HepG2 (cell line): ENCODE data around the gene CISTR. TPM values are rescaled to one million over a fixed set of nuclear protein-coding genes. Genes with fewer than 3 reads are reported as not detected.

Source experiments
- ATAC-seq: fragments of 200-7000 bp; cut with Tn5 transposase; 3 replicates; pipeline ENCODE4 v1.9.1; 2020; ENCODE audit warnings: mild to moderate bottlenecking, moderate library complexity
- BruUV-seq: library from RNA; stranded (reverse); fragments of 400-500 nt; replicated peaks from 2 replicates; lab custom pipeline; 2021; lab: Mats Ljungman, UMichigan
- CTCF ChIA-PET: fragments of 300-600 bp; formaldehyde crosslinking; extraction: SDS; loops from one replicate; lab custom pipeline; 2021; ENCODE audit warnings: low total read pairs, inconsistent platforms, low intra/inter-chr PET ratio; lab: Yijun Ruan, JAX
- POLR2A ChIA-PET: fragments of 350-600 bp; sonication (Branson Sonifier 250); formaldehyde crosslinking; loops from one replicate; lab custom pipeline; 2020; ENCODE audit warnings: antibody characterized with exemption, inconsistent platforms; lab: Yijun Ruan, JAX
- DNase-seq: peaks from one replicate; pipeline ENCODE4 v3.0.0-alpha.2; 2015; ENCODE audit warnings: low spot score
- FAIRE-seq: peaks from 3 replicates; lab custom pipeline; 2011; peaks lifted over from hg19 to GRCh38; lab: Jason Lieb, UNC
- H2AFZ ChIP-seq: one replicate; pipeline ENCODE4 v1.6.1; 2011; ENCODE audit warnings: low read length, inconsistent platforms
- H3K27ac ChIP-seq: fragments of 300-600 bp; 3 replicates; pipeline ENCODE4 v1.8.0; 2011; ENCODE audit warnings: mixed run types, mild to moderate bottlenecking, mixed read lengths, low read length, inconsistent platforms; ENCODE audit not compliant: insufficient read depth; ENCODE audit errors: extremely low read length
- H3K27me3 ChIP-seq, 2 experiments: fragments of 200-600 bp in 1 of 2; 2 replicates in 1 of 2; 3 replicates in 1 of 2; pipeline versions ENCODE4 v1.6.0 to v1.8.0; 2011; ENCODE audit warnings: low read length in 2 of 2, mild to moderate bottlenecking in 2 of 2, moderate library complexity in 2 of 2, inconsistent platforms in 1 of 2; ENCODE audit not compliant: insufficient read depth in 2 of 2, control insufficient read depth in 1 of 2
- H3K36me3 ChIP-seq, 2 experiments: fragments of 200-600 bp in 1 of 2; replicated peaks in 1 of 2; 2 replicates in 1 of 2; 3 replicates in 1 of 2; pipeline versions ENCODE4 v1.5.1 to v1.8.0; 2011; ENCODE audit warnings: low read length in 2 of 2, inconsistent platforms in 1 of 2; ENCODE audit not compliant: insufficient read depth in 2 of 2, control insufficient read depth in 1 of 2
- H3K4me1 ChIP-seq: 2 replicates; pipeline ENCODE4 v1.5.1; 2012; ENCODE audit warnings: low read length, inconsistent platforms; ENCODE audit not compliant: insufficient read depth
- H3K4me2 ChIP-seq: 2 replicates; pipeline ENCODE4 v1.6.0; 2011; ENCODE audit warnings: low read depth, low read length, inconsistent platforms
- H3K4me3 ChIP-seq, 3 experiments: fragments of 200-600 bp in 1 of 3; sonication (generic), shearing (Covaris generic) in 1 of 3; replicated peaks in 1 of 3; 2 replicates each; pipeline ENCODE4 v1.5.1; 2011 to 2016; ENCODE audit warnings: low read length in 3 of 3, inconsistent platforms in 2 of 3, low read depth in 2 of 3, mild to moderate bottlenecking in 2 of 3, control low read depth in 1 of 3, mixed read lengths in 1 of 3; ENCODE audit not compliant: insufficient read depth in 1 of 3
- H3K79me2 ChIP-seq: one replicate; pipeline ENCODE4 v1.6.1; 2011; ENCODE audit warnings: low read length, inconsistent platforms; ENCODE audit not compliant: insufficient read depth
- H3K9ac ChIP-seq: 2 replicates; pipeline ENCODE4 v1.6.0; 2011; ENCODE audit warnings: mild to moderate bottlenecking, low read depth, low read length, inconsistent platforms; ENCODE audit not compliant: insufficient read depth
- H3K9me3 ChIP-seq: 2 replicates; pipeline ENCODE4 v1.5.1; 2012; ENCODE audit warnings: mild to moderate bottlenecking, low read length
- H4K20me1 ChIP-seq: 2 replicates; pipeline ENCODE4 v1.6.0; 2011; ENCODE audit warnings: inconsistent platforms, mild to moderate bottlenecking, low read length, moderate library complexity; ENCODE audit not compliant: insufficient read depth
- BORCS8-MEF2B ChIP-seq: sonication (generic); formaldehyde crosslinking; IDR thresholded peaks from 2 replicates; pipeline ENCODE4 v1.8.0; 2022; ENCODE audit warnings: mild to moderate bottlenecking, missing genetic modification reagents
- ETV5 ChIP-seq: IDR thresholded peaks from 2 replicates; pipeline ENCODE4 v1.6.1; 2018; ENCODE audit warnings: missing biosample characterization, missing genetic modification reagents, inconsistent platforms, borderline replicate concordance
- HMG20A ChIP-seq: IDR thresholded peaks from 2 replicates; pipeline ENCODE4 v1.6.1; 2016; ENCODE audit warnings: borderline replicate concordance
- HOMEZ ChIP-seq: IDR thresholded peaks from 2 replicates; pipeline ENCODE4 v1.6.1; 2016; ENCODE audit warnings: low read depth
- ISL2 ChIP-seq: sonication (generic); formaldehyde crosslinking; IDR thresholded peaks from 2 replicates; pipeline ENCODE4 v1.5.0; 2020; ENCODE audit warnings: missing genetic modification reagents
- KAT7 ChIP-seq: IDR thresholded peaks from 2 replicates; pipeline ENCODE4 v1.6.1; 2018; ENCODE audit warnings: borderline replicate concordance, missing compliant biosample characterization
- POLR2G ChIP-seq: fragments of 200-400 bp; formaldehyde crosslinking; IDR thresholded peaks from 2 replicates; pipeline ENCODE4 v1.6.1; 2018; ENCODE audit warnings: mild to moderate bottlenecking, low read depth, low read length, moderate library complexity
- RXRB ChIP-seq: IDR thresholded peaks from 2 replicates; pipeline ENCODE4 v1.6.1; 2016; ENCODE audit warnings: borderline replicate concordance, missing genetic modification reagents, missing compliant biosample characterization
- SAP130 ChIP-seq: IDR thresholded peaks from 2 replicates; pipeline ENCODE4 v1.6.1; 2016; ENCODE audit warnings: low read depth
- ZNF644 ChIP-seq: IDR thresholded peaks from 2 replicates; pipeline ENCODE4 v1.6.1; 2016; ENCODE audit warnings: low read depth
- ZNF646 ChIP-seq: sonication (generic); formaldehyde crosslinking; IDR thresholded peaks from 2 replicates; pipeline ENCODE4 v1.9.0; 2021; ENCODE audit warnings: mild to moderate bottlenecking, missing genetic modification reagents
- WGBS: methylation state at CpG from one replicate; pipeline ENCODE4 v1.1.6; 2017; ENCODE audit warnings: low lambda C conversion rate; 5-methylcytosine and 5-hydroxymethylcytosine counted together
- in situ Hi-C: cut with HindIII; loops from 2 replicates; pipeline ENCODE4 v1.10.0; 2017; ENCODE audit warnings: low pct_unique_long_range_greater_than_20kb; ENCODE audit not compliant: extremely low pct_ligation_motif_present
- intact Hi-C: fragments of 100-400 bp; cut with micrococcal nuclease; formaldehyde crosslinking; loops from one replicate; pipeline ENCODE4 v1.10.0; 2022; ENCODE audit not compliant: unreplicated experiment
- polyA plus RNA-seq, 8 experiments: library from polyadenylated mRNA; depleted of rRNA in 3 of 8; stranded (reverse) in 7 of 8; unstranded in 1 of 8; fragments of >200 nt; fragmentation: Illumina TruSeq in 4 of 8; extraction: Trizol in 4 of 8; gene quantifications; 2 replicates each; pipeline versions ENCODE4 v1.2.1 to v1.2.3, GENCODE V29; 2011 to 2016; ENCODE audit warnings: low read depth in 4 of 8, missing spikeins in 1 of 8, mixed read lengths in 1 of 8; ENCODE audit not compliant: insufficient read depth in 1 of 8
- total RNA-seq, 5 experiments: library from RNA; depleted of rRNA; stranded (reverse); fragments of >200 nt; fragmentation: Illumina TruSeq; extraction: Trizol; gene quantifications; 2 replicates each; pipeline ENCODE4 v1.2.3, GENCODE V29; 2016; ENCODE audit warnings: low read depth in 1 of 5
- TF ChIP-seq, protein P1 (sequence below): sonication (generic); formaldehyde crosslinking; IDR thresholded peaks from 2 replicates; pipeline ENCODE4 v1.4.0; 2020; ENCODE audit warnings: missing genetic modification reagents
- TF ChIP-seq, protein P2 (sequence below): sonication (generic); IDR thresholded peaks from 2 replicates; pipeline ENCODE4 v1.6.1; 2016; ENCODE audit warnings: low read depth, borderline replicate concordance

Gene CISTR
- total and polyA plus RNA-seq, 2 of the 13 experiments (the other 11 are each of a cell fraction or from before 2014, with no cell fraction given), result not detected

DNA sequence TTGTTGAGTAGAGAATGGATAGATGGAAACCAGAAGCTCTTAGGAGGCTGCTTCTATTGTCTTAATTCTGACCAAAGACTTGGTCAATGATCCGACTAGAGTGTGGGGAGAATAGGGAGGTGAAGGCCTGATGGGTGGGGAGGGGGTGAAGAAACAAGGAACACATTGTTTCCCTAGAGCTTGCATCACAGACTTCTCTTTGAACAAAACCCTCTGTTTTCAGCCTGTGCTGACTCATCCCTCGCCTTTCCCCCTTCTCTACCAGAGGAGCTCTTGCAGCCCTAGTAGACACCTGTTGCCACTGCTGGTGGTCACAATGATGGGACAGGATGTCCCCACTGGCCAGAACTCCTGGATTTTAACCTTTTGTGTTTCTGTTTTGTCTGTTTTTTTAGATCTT, 46.8 kb upstream of the CISTR start:
- intact Hi-C loops, result loop anchor here (1.0 kb wide), 1 partner anchor 27 kb away; no protein-coding TSS in a partner anchor
- Histone ChIP-seq H3K4me1 (peaks cover 36% of the 10 kb centered on the region), H3K79me2 (no peaks in the 10 kb centered on the region), H3K4me2 (peak overlapping the region; percentile 64), H3K9me3 (no peaks in the 10 kb centered on the region), H3K4me3 (no peak overlapping the region), H2AFZ (no peak overlapping the region), H4K20me1 (no peaks in the 10 kb centered on the region), H3K27ac (peak overlapping the region; percentile 69), H3K9ac (peak overlapping the region; percentile 45), H3K36me3 (no peaks in the 10 kb centered on the region), H3K27me3 (no peaks in the 10 kb centered on the region)
- in situ Hi-C loops, result loop anchor here (25.0 kb wide), 1 partner anchor 139 kb away; the partner anchor contains the start of gene HOXC13
- ATAC-seq (peak; percentile 99), DNase-seq (peak; percentile 97), FAIRE-seq (peak; percentile 99)
- ChIA-PET POLR2A (interaction anchor here (0.5 to 2.7 kb wide), 5 partner anchors 26 to 530 kb away, joined by 3 to 41 read pairs (median 3); partner anchors contain the start of gene ATP5MC2), CTCF (no interaction called here)
- BruUV-seq, result no TSS peak
- 0% methylated on average over 2 of the region's 2 CpGs for WGBS
- TF ChIP-seq ZNF646, result no peak
- peak; percentile 29; the same call in 1 of the 2 replicates for TF ChIP-seq ISL2 (CRISPR knock-in tag)
- TF ChIP-seq, protein P1, sequence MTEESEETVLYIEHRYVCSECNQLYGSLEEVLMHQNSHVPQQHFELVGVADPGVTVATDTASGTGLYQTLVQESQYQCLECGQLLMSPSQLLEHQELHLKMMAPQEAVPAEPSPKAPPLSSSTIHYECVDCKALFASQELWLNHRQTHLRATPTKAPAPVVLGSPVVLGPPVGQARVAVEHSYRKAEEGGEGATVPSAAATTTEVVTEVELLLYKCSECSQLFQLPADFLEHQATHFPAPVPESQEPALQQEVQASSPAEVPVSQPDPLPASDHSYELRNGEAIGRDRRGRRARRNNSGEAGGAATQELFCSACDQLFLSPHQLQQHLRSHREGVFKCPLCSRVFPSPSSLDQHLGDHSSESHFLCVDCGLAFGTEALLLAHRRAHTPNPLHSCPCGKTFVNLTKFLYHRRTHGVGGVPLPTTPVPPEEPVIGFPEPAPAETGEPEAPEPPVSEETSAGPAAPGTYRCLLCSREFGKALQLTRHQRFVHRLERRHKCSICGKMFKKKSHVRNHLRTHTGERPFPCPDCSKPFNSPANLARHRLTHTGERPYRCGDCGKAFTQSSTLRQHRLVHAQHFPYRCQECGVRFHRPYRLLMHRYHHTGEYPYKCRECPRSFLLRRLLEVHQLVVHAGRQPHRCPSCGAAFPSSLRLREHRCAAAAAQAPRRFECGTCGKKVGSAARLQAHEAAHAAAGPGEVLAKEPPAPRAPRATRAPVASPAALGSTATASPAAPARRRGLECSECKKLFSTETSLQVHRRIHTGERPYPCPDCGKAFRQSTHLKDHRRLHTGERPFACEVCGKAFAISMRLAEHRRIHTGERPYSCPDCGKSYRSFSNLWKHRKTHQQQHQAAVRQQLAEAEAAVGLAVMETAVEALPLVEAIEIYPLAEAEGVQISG (CRISPR knock-in tag), result 0 out of 2 replicates have a peak, but pooled peaks have one; percentile 18
- TF ChIP-seq, protein P2, sequence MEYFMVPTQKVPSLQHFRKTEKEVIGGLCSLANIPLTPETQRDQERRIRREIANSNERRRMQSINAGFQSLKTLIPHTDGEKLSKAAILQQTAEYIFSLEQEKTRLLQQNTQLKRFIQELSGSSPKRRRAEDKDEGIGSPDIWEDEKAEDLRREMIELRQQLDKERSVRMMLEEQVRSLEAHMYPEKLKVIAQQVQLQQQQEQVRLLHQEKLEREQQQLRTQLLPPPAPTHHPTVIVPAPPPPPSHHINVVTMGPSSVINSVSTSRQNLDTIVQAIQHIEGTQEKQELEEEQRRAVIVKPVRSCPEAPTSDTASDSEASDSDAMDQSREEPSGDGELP, result peak; percentile 60; the same call in 1 of the 2 replicates
- TF ChIP-seq SAP130 (CRISPR knock-in tag), result peak; percentile 54
- no peak for TF ChIP-seq BORCS8-MEF2B (CRISPR knock-in tag)
- peak; percentile 38; the same call in 1 of the 2 replicates for TF ChIP-seq ETV5 (CRISPR knock-in tag)
- peak; percentile 73; the same call in 1 of the 2 replicates for TF ChIP-seq HMG20A (CRISPR knock-in tag)
- TF ChIP-seq RXRB, result peak; percentile 70; the same call in 1 of the 2 replicates
- TF ChIP-seq KAT7 (CRISPR knock-in tag), result no peak
- TF ChIP-seq HOMEZ, result 0 out of 2 replicates have a peak, but pooled peaks have one; percentile 11
- TF ChIP-seq POLR2G, result peak; percentile 66
- TF ChIP-seq ZNF644, result peak; percentile 86; the same call in 1 of the 2 replicates
